Left colon (tissue), 2 donors: ENCODE results near the gene PTGR2. TPM values are rescaled to one million over a fixed set of nuclear protein-coding genes. Genes with fewer than 3 reads are reported as not detected.

Experiments
- total RNA-seq, 2 donors: library from RNA; stranded (reverse); fragmentation: NEBNext Ultra II Directional; extraction: Animal tissue kit (Norgen Biotek cat#: 25700); gene quantifications; one replicate each; pipeline ENCODE4 v1.2.1, GENCODE V29; 2021
- donor health status: DM: no; HTN: no; CAD: no.
- donor health status: DM: yes; HTN: yes; CAD: no.

PTGR2 gene
- total RNA-seq, 2 donors from 2014 or later: 14.7 to 16.0 TPM

Other genes with a start within 250 kb of the PTGR2 start
- not detected for gene ACOT6, start 239.3 kb upstream of the PTGR2 start, total RNA-seq
- 1 to 10 TPM; 6.3 to 6.4 TPM for gene DNAL1, start 206.8 kb upstream of the PTGR2 start, total RNA-seq
- gene PNMA1, start 137.4 kb upstream of the PTGR2 start, total RNA-seq: 10 to 100 TPM; 15.3 to 47.1 TPM
- 10 to 100 TPM; 40.1 to 40.2 TPM for gene ZNF410, start 35.0 kb downstream of the PTGR2 start, total RNA-seq
- gene FAM161B, start 98.3 kb downstream of the PTGR2 start, total RNA-seq: 1 to 10 TPM; 4.6 to 5.9 TPM
- gene COQ6, start 98.5 kb downstream of the PTGR2 start, total RNA-seq: 10 to 100 TPM; 18.5 to 21.5 TPM
- 100 to 1,000 TPM; 201 to 203 TPM for gene ENTPD5, start 167.5 kb downstream of the PTGR2 start, total RNA-seq
- gene BBOF1, start 167.5 kb downstream of the PTGR2 start, total RNA-seq: 1 to 10 TPM; 3.1 to 4.5 TPM
- gene ALDH6A1, start 232.6 kb downstream of the PTGR2 start, total RNA-seq: 10 to 100 TPM; 29.4 to 47.1 TPM
- gene LIN52, start 233.1 kb downstream of the PTGR2 start, total RNA-seq: 1 to 10 TPM; 5.0 to 6.3 TPM